PC-3 (cell line): Measurements from ENCODE around the gene LRP1B.

ENCODE experiments used
- CTCF ChIP-seq: fragments of 300-600 bp; sonication (generic); conservative IDR thresholded peaks from 2 replicates; pipeline ENCODE4 v1.5.1; 2017; ENCODE audit warnings: antibody characterized with exemption, low read depth, mild to moderate bottlenecking, low read length
- EZH2 ChIP-seq: fragments of 300-600 bp; sonication (generic); IDR thresholded peaks from one replicate; pipeline ENCODE4 v1.6.1; 2017; ENCODE audit warnings: antibody characterized with exemption, mild to moderate bottlenecking, low read length; ENCODE audit not compliant: unreplicated experiment

GRCh38 chr2:140589273-140589672 lies 1541.5 kb downstream of the LRP1B start:
- no peak for TF ChIP-seq CTCF
- no peak for TF ChIP-seq EZH2
